ENCODE measurements around the gene MZT2B. TPM values are rescaled to one million over a fixed set of nuclear protein-coding genes. Genes with fewer than 3 reads are reported as not detected.
"Not testable (repeated sequence)": the region's sequence is repeated elsewhere in the genome, so short reads cannot be mapped to it uniquely, and the experiment has no call there.

The MZT2B gene
- total RNA-seq, 1 experiment from 2014 or later: 408 TPM

- no peaks in the 10 kb centered on the region for H3K9me3 ChIP-seq
- peak within 1 kb of the TSS; percentile 100 for H3K4me3 ChIP-seq (ENCODE audit: low read depth, low read length)
- no TSS peak for BruUV-seq (replicated peaks)
- H3K36me3 ChIP-seq (ENCODE audit: control insufficient read depth, insufficient read depth, low read length): peaks cover 2% of the 10 kb centered on the region; the same call in 1 of the 2 replicates
- CTCF ChIA-PET: interaction anchor here (0.6 to 1.9 kb wide), 5 partner anchors 59 to 161 kb away, joined by 3 to 12 read pairs (median 5); partner anchors contain the start of gene IMP4
- peaks cover 8% of the 10 kb centered on the region for H3K4me1 Mint-ChIP-seq (ENCODE audit: low read depth, unreplicated experiment)
- peaks cover 67% of the 10 kb centered on the region for H3K36me3 Mint-ChIP-seq (ENCODE audit: insufficient read depth, unreplicated experiment)
- H3K27me3 Mint-ChIP-seq (ENCODE audit: insufficient read depth, unreplicated experiment): no peaks in the 10 kb centered on the region
- intact Hi-C loops (cut with micrococcal nuclease; ENCODE audit: unreplicated experiment): loop anchor here (1.0 to 2.0 kb wide), 2 partner anchors 25 to 59 kb away; no protein-coding TSS in a partner anchor
- no peaks in the 10 kb centered on the region for H3K27me3 ChIP-seq (replicated peaks; ENCODE audit: control insufficient read depth, insufficient read depth, low read length)
- peak within 1 kb of the TSS; percentile 94 for H3K27ac Mint-ChIP-seq (ENCODE audit: unreplicated experiment)
- no peaks in the 10 kb centered on the region for H3K9me3 Mint-ChIP-seq (ENCODE audit: unreplicated experiment)
- peak; percentile 98 for DNase-seq
- TF ChIP-seq, protein P1, sequence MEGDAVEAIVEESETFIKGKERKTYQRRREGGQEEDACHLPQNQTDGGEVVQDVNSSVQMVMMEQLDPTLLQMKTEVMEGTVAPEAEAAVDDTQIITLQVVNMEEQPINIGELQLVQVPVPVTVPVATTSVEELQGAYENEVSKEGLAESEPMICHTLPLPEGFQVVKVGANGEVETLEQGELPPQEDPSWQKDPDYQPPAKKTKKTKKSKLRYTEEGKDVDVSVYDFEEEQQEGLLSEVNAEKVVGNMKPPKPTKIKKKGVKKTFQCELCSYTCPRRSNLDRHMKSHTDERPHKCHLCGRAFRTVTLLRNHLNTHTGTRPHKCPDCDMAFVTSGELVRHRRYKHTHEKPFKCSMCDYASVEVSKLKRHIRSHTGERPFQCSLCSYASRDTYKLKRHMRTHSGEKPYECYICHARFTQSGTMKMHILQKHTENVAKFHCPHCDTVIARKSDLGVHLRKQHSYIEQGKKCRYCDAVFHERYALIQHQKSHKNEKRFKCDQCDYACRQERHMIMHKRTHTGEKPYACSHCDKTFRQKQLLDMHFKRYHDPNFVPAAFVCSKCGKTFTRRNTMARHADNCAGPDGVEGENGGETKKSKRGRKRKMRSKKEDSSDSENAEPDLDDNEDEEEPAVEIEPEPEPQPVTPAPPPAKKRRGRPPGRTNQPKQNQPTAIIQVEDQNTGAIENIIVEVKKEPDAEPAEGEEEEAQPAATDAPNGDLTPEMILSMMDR (IDR thresholded peaks at IDR 0.05; ENCODE audit: insufficient read depth in 1 of 2, low read depth in 1 of 2, low read length in 1 of 2, severe bottlenecking in 1 of 2, unreplicated experiment in 1 of 2): no peak
- H3K4me3 Mint-ChIP-seq (ENCODE audit: unreplicated experiment): peak within 1 kb of the TSS; percentile 96
- H3K4me1 ChIP-seq: peaks cover 8% of the 10 kb centered on the region; the same call in 1 of the 2 replicates
- POLR2A ChIA-PET: interaction anchor here (0.6 to 1.6 kb wide), 2 partner anchors 59 to 161 kb away, joined by 4 to 16 read pairs; partner anchors contain the start of gene IMP4
Observed at GRCh38 chr2:130181325-130181879, 660 bp upstream of the MZT2B start, which contains the start of gene SMPD4. Gene SMPD4, minus strand, starts transcription at chr2:130181602. Its CDS starts 5,010 bp downstream, at chr2:130176592.

- CTCF ChIA-PET: interaction anchor here (0.8 to 1.9 kb wide), 2 partner anchors 150 to 159 kb away, joined by 5 to 11 read pairs; partner anchors contain the start of gene IMP4
- H3K36me3 ChIP-seq (ENCODE audit: control insufficient read depth, insufficient read depth, low read length); H3K27me3 Mint-ChIP-seq (ENCODE audit: insufficient read depth, unreplicated experiment); DNase-seq; H3K4me1 Mint-ChIP-seq (ENCODE audit: low read depth, unreplicated experiment); H3K4me1 ChIP-seq; H3K27me3 ChIP-seq (replicated peaks; ENCODE audit: control insufficient read depth, insufficient read depth, low read length); H3K9me3 Mint-ChIP-seq (ENCODE audit: unreplicated experiment); H3K9me3 ChIP-seq; BruUV-seq (replicated peaks); POLR2A ChIA-PET: not testable (repeated sequence)
- peak overlapping the region; percentile 62 for H3K4me3 ChIP-seq (ENCODE audit: low read depth, low read length)
- peak overlapping the region; percentile 96 for H3K4me3 Mint-ChIP-seq (ENCODE audit: unreplicated experiment)
- peaks cover 69% of the 10 kb centered on the region for H3K36me3 Mint-ChIP-seq (ENCODE audit: insufficient read depth, unreplicated experiment)
- intact Hi-C loops (cut with micrococcal nuclease; ENCODE audit: unreplicated experiment): loop anchor here (1.0 kb wide), 1 partner anchor 149 kb away; no protein-coding TSS in a partner anchor
- peak overlapping the region; percentile 80 for H3K27ac Mint-ChIP-seq (ENCODE audit: unreplicated experiment)
Observed at GRCh38 chr2:130182826-130183511, 907 bp downstream of the MZT2B start.

GRCh38 chr2:130183512-130184373, 1.7 kb downstream of the MZT2B start:
- no peaks in the 10 kb centered on the region for H3K9me3 Mint-ChIP-seq (ENCODE audit: unreplicated experiment)
- no peak overlapping the region; the same call in 1 of the 2 replicates for H3K4me3 ChIP-seq (ENCODE audit: low read depth, low read length)
- H3K36me3 Mint-ChIP-seq (ENCODE audit: insufficient read depth, unreplicated experiment): peaks cover 67% of the 10 kb centered on the region
- no peaks in the 10 kb centered on the region for H3K9me3 ChIP-seq
- peaks cover 2% of the 10 kb centered on the region; the same call in 1 of the 2 replicates for H3K36me3 ChIP-seq (ENCODE audit: control insufficient read depth, insufficient read depth, low read length)
- CTCF ChIA-PET: interaction anchor here (0.6 kb wide), 1 partner anchor 261 kb away, joined by 3 read pairs; no protein-coding TSS in a partner anchor
- intact Hi-C loops (cut with micrococcal nuclease; ENCODE audit: unreplicated experiment): no loop called here
- POLR2A ChIA-PET: no interaction called here
- peaks cover 8% of the 10 kb centered on the region for H3K4me1 Mint-ChIP-seq (ENCODE audit: low read depth, unreplicated experiment)
- BruUV-seq (replicated peaks): no TSS peak
- H3K27ac Mint-ChIP-seq (ENCODE audit: unreplicated experiment): peak overlapping the region; percentile 80
- H3K4me3 Mint-ChIP-seq (ENCODE audit: unreplicated experiment): peak overlapping the region; percentile 96
- no peaks in the 10 kb centered on the region for H3K27me3 Mint-ChIP-seq (ENCODE audit: insufficient read depth, unreplicated experiment)
- peaks cover 8% of the 10 kb centered on the region; the same call in 1 of the 2 replicates for H3K4me1 ChIP-seq
- no peaks in the 10 kb centered on the region for H3K27me3 ChIP-seq (replicated peaks; ENCODE audit: control insufficient read depth, insufficient read depth, low read length)
- TF ChIP-seq, protein P1 (IDR thresholded peaks at IDR 0.05; ENCODE audit: insufficient read depth in 1 of 2, low read depth in 1 of 2, low read length in 1 of 2, severe bottlenecking in 1 of 2, unreplicated experiment in 1 of 2): no peak
- no peak for DNase-seq

All from Caco-2 (cell line).